CD14-positive monocyte (primary cell): ENCODE results near the gene RDH13. TPM values are rescaled to one million over a fixed set of nuclear protein-coding genes. Genes with fewer than 3 reads are reported as not detected.

Experiments
- DNase-seq, 3 donors: peaks; one replicate each; pipeline ENCODE4 v3.0.0-alpha.2; 2011 to 2022
- H2AFZ ChIP-seq: 2 replicates; pipeline ENCODE4 v1.6.0; 2012; ENCODE audit warnings: mild to moderate bottlenecking, low read depth, low read length, inconsistent platforms; ENCODE audit not compliant: insufficient read depth, poor library complexity, severe bottlenecking
- H3K27ac ChIP-seq, 2 donors: 1 replicate in 1 of 2; 2 replicates in 1 of 2; pipeline ENCODE4 v1.5.1; 2012 to 2013; ENCODE audit warnings: low read length in 2 of 2, control low read depth in 1 of 2, inconsistent platforms in 1 of 2, low read depth in 1 of 2, mild to moderate bottlenecking in 1 of 2
- H3K27me3 ChIP-seq, 2 donors: one replicate each; pipeline versions ENCODE4 v1.6.0 to v1.6.1; 2011 to 2013; ENCODE audit warnings: low read length in 2 of 2; ENCODE audit not compliant: control insufficient read depth in 2 of 2, insufficient read depth in 2 of 2
- H3K36me3 ChIP-seq, 2 donors: replicated peaks in 1 of 2; 1 replicate in 1 of 2; 2 replicates in 1 of 2; pipeline versions ENCODE4 v1.5.1 to v1.6.1; 2012 to 2013; ENCODE audit warnings: low read length in 2 of 2, control low read depth in 1 of 2, inconsistent platforms in 1 of 2, mild to moderate bottlenecking in 1 of 2; ENCODE audit not compliant: insufficient read depth in 2 of 2, control insufficient read depth in 1 of 2
- H3K4me1 ChIP-seq, 2 donors: 1 replicate in 1 of 2; 2 replicates in 1 of 2; pipeline versions ENCODE4 v1.5.1 to v1.6.1; 2012 to 2013; ENCODE audit warnings: low read length in 2 of 2, control low read depth in 1 of 2, inconsistent platforms in 1 of 2, mild to moderate bottlenecking in 1 of 2, moderate library complexity in 1 of 2; ENCODE audit not compliant: insufficient read depth in 2 of 2, control insufficient read depth in 1 of 2
- H3K4me2 ChIP-seq: replicated peaks from 2 replicates; pipeline ENCODE3; 2012; ENCODE audit warnings: low read length, moderate library complexity, mild to moderate bottlenecking; ENCODE audit not compliant: poor library complexity, severe bottlenecking; ENCODE audit errors: extremely low read depth
- H3K4me3 ChIP-seq, 3 experiments: fragments of 200-600 bp in 1 of 3; sonication (generic) in 1 of 3; replicated peaks in 1 of 3; 1 replicate in 2 of 3; 2 replicates in 1 of 3; pipeline ENCODE4 v1.5.1; 2011 to 2013; ENCODE audit warnings: low read length in 3 of 3, mild to moderate bottlenecking in 3 of 3, control low read depth in 2 of 3, low read depth in 2 of 3, inconsistent platforms in 1 of 3, moderate library complexity in 1 of 3
- H3K79me2 ChIP-seq: 2 replicates; pipeline ENCODE4 v1.6.0; 2012; ENCODE audit warnings: mild to moderate bottlenecking, control low read depth, inconsistent platforms, low read length, moderate library complexity; ENCODE audit not compliant: insufficient read depth
- H3K9ac ChIP-seq: 2 replicates; pipeline ENCODE4 v1.6.0; 2017; ENCODE audit warnings: low read length, mild to moderate bottlenecking; ENCODE audit not compliant: insufficient read depth, poor library complexity, severe bottlenecking
- H3K9me3 ChIP-seq, 2 donors: replicated peaks in 1 of 2; 1 replicate in 1 of 2; 2 replicates in 1 of 2; pipeline versions ENCODE4 v1.5.1 to v1.6.1; 2012 to 2013; ENCODE audit warnings: low read length in 2 of 2, control low read depth in 1 of 2; ENCODE audit not compliant: control insufficient read depth in 1 of 2, insufficient read depth in 1 of 2
- H4K20me1 ChIP-seq: 2 replicates; pipeline ENCODE4 v1.6.0; 2012; ENCODE audit warnings: mild to moderate bottlenecking, low read length, control low read depth, moderate library complexity; ENCODE audit not compliant: insufficient read depth
- H3K27ac Mint-ChIP-seq, 7 donors: one replicate each; pipeline ENCODE4 v1.8.0; 2020; ENCODE audit warnings: mild to moderate bottlenecking in 7 of 7, mixed read lengths in 7 of 7, moderate library complexity in 6 of 7, inconsistent platforms in 2 of 7
- H3K27me3 Mint-ChIP-seq, 3 donors: one replicate each; pipeline ENCODE4 v1.8.0; 2021 to 2022; ENCODE audit warnings: low read depth in 3 of 3, mild to moderate bottlenecking in 3 of 3, mixed read lengths in 3 of 3, moderate library complexity in 3 of 3, inconsistent platforms in 1 of 3
- H3K36me3 Mint-ChIP-seq, 2 donors: one replicate each; pipeline ENCODE4 v1.8.0; 2020; ENCODE audit warnings: mixed read lengths in 2 of 2, inconsistent platforms in 1 of 2, mild to moderate bottlenecking in 1 of 2
- H3K4me1 Mint-ChIP-seq: one replicate; pipeline ENCODE4 v1.8.0; 2020; ENCODE audit warnings: mild to moderate bottlenecking, mixed read lengths
- H3K4me3 Mint-ChIP-seq, 2 donors: one replicate each; pipeline ENCODE4 v1.8.0; 2020; ENCODE audit warnings: mild to moderate bottlenecking in 2 of 2, mixed read lengths in 2 of 2, moderate library complexity in 1 of 2
- H3K9me3 Mint-ChIP-seq, 7 donors: one replicate each; pipeline ENCODE4 v1.8.0; 2020 to 2022; ENCODE audit warnings: mixed read lengths in 7 of 7, mild to moderate bottlenecking in 6 of 7, moderate library complexity in 6 of 7, inconsistent platforms in 2 of 7
- CTCF ChIP-seq: fragments of 200-600 bp; IDR thresholded peaks from one replicate; pipeline ENCODE4 v1.8.0; 2022; ENCODE audit warnings: antibody characterized with exemption, mild to moderate bottlenecking
- WGBS: methylation state at CpG from one replicate; pipeline ENCODE4 v1.1.5; 2013; ENCODE audit warnings: missing lambda C conversion rate; ENCODE audit not compliant: insufficient coverage; 5-methylcytosine and 5-hydroxymethylcytosine counted together
- intact Hi-C, 2 donors: fragments of 100-400 bp; cut with micrococcal nuclease; formaldehyde crosslinking; loops; one replicate each; pipeline versions ENCODE4 v1.15.0 to v1.15.1; 2023
- polyA plus RNA-seq, 3 donors: library from polyadenylated mRNA; depleted of rRNA in 1 of 3; unstranded in 2 of 3; stranded (reverse) in 1 of 3; fragments of 300-500 nt in 2 of 3; fragments of >200 nt in 1 of 3; fragmentation: Illumina TruSeq in 2 of 3; gene quantifications; 1 replicate in 2 of 3; 2 replicates in 1 of 3; pipeline ENCODE4 v1.2.3, GENCODE V29; 2012 to 2021

RDH13 gene
- polyA plus RNA-seq, 3 donors, result 1.6 to 4.0 (median 2.3) TPM

GRCh38 chr19:55083004-55083850 is 20.3 kb upstream of the RDH13 start:
- H3K4me1 Mint-ChIP-seq, result peaks cover 40% of the 10 kb centered on the region
- H3K4me3 ChIP-seq, result no peak overlapping the region
- peaks cover 49% of the 10 kb centered on the region in 2 donors for H3K4me1 ChIP-seq
- no peak overlapping the region for H3K27ac ChIP-seq
- no peak overlapping the region for H3K4me2 ChIP-seq
- 34% methylated on average over 33 of the region's 42 CpGs for WGBS
- no peak overlapping the region for H2AFZ ChIP-seq
- TF ChIP-seq CTCF, result no peak
- H3K9me3 ChIP-seq, result peaks cover 9 to 20% of the 10 kb centered on the region in 2 donors
- H3K27ac Mint-ChIP-seq, result no peak overlapping the region
- H3K79me2 ChIP-seq, result no peaks in the 10 kb centered on the region
- peaks cover 17 to 20% of the 10 kb centered on the region in 2 donors for H3K36me3 Mint-ChIP-seq
- H3K27me3 Mint-ChIP-seq, result peaks cover 72 to 92% (median 81%) of the 10 kb centered on the region in 3 donors
- peak overlapping the region in 1 of 2 donors; percentile 88 for H3K4me3 Mint-ChIP-seq
- DNase-seq, result no peak
- intact Hi-C loops, result loop anchor here in 1 of 2 donors (10.0 kb wide), 1 partner anchor 82 kb away; the partner anchor contains the start of gene DNAAF3
- H4K20me1 ChIP-seq, result peaks cover 36% of the 10 kb centered on the region
- H3K9ac ChIP-seq, result no peak overlapping the region
- H3K27me3 ChIP-seq, result peaks cover 31 to 83% of the 10 kb centered on the region in 2 donors
- no peaks in the 10 kb centered on the region for H3K36me3 ChIP-seq
- H3K9me3 Mint-ChIP-seq, result peaks cover 10 to 39% (median 30%) of the 10 kb centered on the region in 7 donors

- Histone ChIP-seq H3K79me2 (no peaks in the 10 kb centered on the region), H3K27me3 (peaks cover 30 to 74% of the 10 kb centered on the region in 2 donors), H3K4me3 (peak overlapping the region in 1 of 3 experiments; percentile 89), H3K4me1 (peaks cover 39% of the 10 kb centered on the region in 2 donors), H3K9me3 (peaks cover 9 to 18% of the 10 kb centered on the region in 2 donors), H3K36me3 (no peaks in the 10 kb centered on the region), H2AFZ (peak overlapping the region; percentile 71), H3K4me2 (peak overlapping the region; percentile 92), H4K20me1 (peaks cover 26% of the 10 kb centered on the region), H3K27ac (no peak overlapping the region), H3K9ac (no peak overlapping the region)
- Mint-ChIP-seq H3K36me3 (peaks cover 7 to 12% of the 10 kb centered on the region in 2 donors), H3K9me3 (peaks cover 10 to 37% (median 25%) of the 10 kb centered on the region in 7 donors), H3K4me1 (peaks cover 30% of the 10 kb centered on the region), H3K27ac (peak overlapping the region in 1 of 7 donors; percentile 63), H3K4me3 (peak overlapping the region; percentile 59 to 88), H3K27me3 (peaks cover 62 to 88% (median 74%) of the 10 kb centered on the region in 3 donors)
- TF ChIP-seq CTCF, result no peak
- DNase-seq, result peak; percentile 25 to 59 (median 44)
- 6% methylated on average over 58 of the region's 64 CpGs for WGBS
- intact Hi-C loops, result loop anchor here in 1 of 2 donors (10.0 kb wide), 1 partner anchor 83 kb away; the partner anchor contains the start of gene DNAAF3
Measured at GRCh38 chr19:55082020-55082851, 19.3 kb upstream of the RDH13 start.
